Activated CD4-positive, alpha-beta T cell treated with anti-CD3 and anti-CD28 coated beads, Interleukin-2, Interleukin-6, amounts not matched to agents 100 ng/mL and 50 ng/mL, durations not matched to agents 16 hours and 8 hours (primary cell): ENCODE measurements around the gene ARHGAP6.
A peak's percentile ranks its signal among the peaks of the same experiment; 100 is the strongest.
"Not testable (repeated sequence)": the region's sequence is repeated elsewhere in the genome, so short reads cannot be mapped to it uniquely, and the experiment has no call there.

Source experiments
- DNase-seq: peaks from one replicate; pipeline ENCODE4 v3.0.0-alpha.2; 2020

Gene ARHGAP6

GRCh38 chrX:11381464-11381863 lies 284.3 kb downstream of the ARHGAP6 start:
- DNase-seq, result peak; percentile 54

- no peak for DNase-seq
Measured at GRCh38 chrX:11380187-11380844, 285.4 kb downstream of the ARHGAP6 start.

GRCh38 chrX:11376163-11376562 lies 289.6 kb downstream of the ARHGAP6 start:
- no peak for DNase-seq

GRCh38 chrX:11375614-11376119 lies 290.1 kb downstream of the ARHGAP6 start:
- no peak for DNase-seq

GRCh38 chrX:11374570-11374969 lies 291.1 kb downstream of the ARHGAP6 start:
- no peak for DNase-seq

- no peak for DNase-seq
Measured at GRCh38 chrX:11371106-11371505, 294.6 kb downstream of the ARHGAP6 start.

GRCh38 chrX:11367609-11368430 lies 297.9 kb downstream of the ARHGAP6 start:
- DNase-seq, result no peak

- DNase-seq, result no peak
Measured at GRCh38 chrX:11366998-11367595, 298.6 kb downstream of the ARHGAP6 start.

GRCh38 chrX:11365426-11365825 lies 300.3 kb downstream of the ARHGAP6 start:
- DNase-seq, result no peak

- DNase-seq, result no peak
Measured at GRCh38 chrX:11364835-11365234, 300.9 kb downstream of the ARHGAP6 start.

GRCh38 chrX:11363825-11364224 lies 301.9 kb downstream of the ARHGAP6 start:
- not testable (repeated sequence) for DNase-seq

GRCh38 chrX:11363069-11363594 lies 302.6 kb downstream of the ARHGAP6 start:
- DNase-seq, result no peak

- not testable (repeated sequence) for DNase-seq
Measured at GRCh38 chrX:11361666-11362065, 304.1 kb downstream of the ARHGAP6 start.

GRCh38 chrX:11355944-11356343 lies 309.8 kb downstream of the ARHGAP6 start:
- DNase-seq, result not testable (repeated sequence)

- DNase-seq, result no peak
Measured at GRCh38 chrX:11355259-11355909, 310.3 kb downstream of the ARHGAP6 start.

GRCh38 chrX:11352296-11352741 lies 313.4 kb downstream of the ARHGAP6 start:
- DNase-seq, result no peak

GRCh38 chrX:11351375-11352295 lies 314.1 kb downstream of the ARHGAP6 start:
- no peak for DNase-seq

- no peak for DNase-seq
Measured at GRCh38 chrX:11349661-11350337, 315.9 kb downstream of the ARHGAP6 start.

- DNase-seq, result no peak
Measured at GRCh38 chrX:11349020-11349419, 316.7 kb downstream of the ARHGAP6 start.

- DNase-seq, result no peak
Measured at GRCh38 chrX:11347300-11347699, 318.4 kb downstream of the ARHGAP6 start.

- no peak for DNase-seq
Measured at GRCh38 chrX:11346121-11346682, 319.5 kb downstream of the ARHGAP6 start.
